K562 (cell line): ENCODE data around the gene CTNNB1.

Source experiments
- BACH1 ChIP-seq: fragments of 200-800 bp; sonication (Bioruptor generic); IDR thresholded peaks from 2 replicates; pipeline ENCODE4 v1.6.1; 2016; ENCODE audit warnings: missing genetic modification characterization, missing compliant biosample characterization
- CHCHD3 ChIP-seq: fragments of 250-450 bp; sonication (Bioruptor Pico); IDR thresholded peaks from 2 replicates; pipeline ENCODE4 v2.1.2; 2022; ENCODE audit warnings: mild to moderate bottlenecking
- CHD2 ChIP-seq: IDR thresholded peaks from 2 replicates; pipeline ENCODE4 v1.6.1; 2011; ENCODE audit warnings: low read depth, low read length
- GTF2F1 ChIP-seq: IDR thresholded peaks from 2 replicates; pipeline ENCODE4 v1.6.1; 2011; ENCODE audit warnings: low read depth, low read length, improper control_type of control experiment
- KAT7 ChIP-seq: sonication (generic); formaldehyde crosslinking; IDR thresholded peaks from 2 replicates; pipeline ENCODE4 v1.8.0; 2022; ENCODE audit warnings: missing genetic modification reagents, mild to moderate bottlenecking, borderline replicate concordance
- NR2C2 ChIP-seq, 2 experiments: fragments of 200-800 bp in 1 of 2; sonication (Bioruptor generic) in 1 of 2; sonication (generic) in 1 of 2; formaldehyde crosslinking in 1 of 2; IDR thresholded peaks; 2 replicates each; pipeline versions ENCODE4 v1.6.1 to v1.8.0; 2016 to 2022; ENCODE audit warnings: mild to moderate bottlenecking in 1 of 2, missing compliant biosample characterization in 1 of 2, missing genetic modification characterization in 1 of 2, missing genetic modification reagents in 1 of 2
- RCOR1 ChIP-seq, 2 experiments: IDR thresholded peaks; 2 replicates each; pipeline ENCODE4 v1.6.1; 2012; ENCODE audit warnings: low read depth in 2 of 2, low read length in 2 of 2, borderline replicate concordance in 1 of 2, improper control_type of control experiment in 1 of 2
- SFPQ ChIP-seq: fragments of 200-400 bp; formaldehyde crosslinking; IDR thresholded peaks from 2 replicates; pipeline ENCODE4 v1.6.1; 2017; ENCODE audit warnings: mild to moderate bottlenecking, low read depth, low read length, moderate library complexity
- SRSF9 ChIP-seq: fragments of 200-400 bp; formaldehyde crosslinking; IDR thresholded peaks from 2 replicates; pipeline ENCODE4 v1.6.1; 2017; ENCODE audit warnings: low read depth, low read length, borderline replicate concordance
- ZBTB2 ChIP-seq: fragments of 450-650 bp; IDR thresholded peaks from 2 replicates; pipeline ENCODE4 v1.6.1; 2016; ENCODE audit warnings: antibody characterized with exemption
- TF ChIP-seq, protein P1 (sequence below): sonication (generic); formaldehyde crosslinking; IDR thresholded peaks from 2 replicates; pipeline ENCODE4 v1.8.0; 2022; ENCODE audit warnings: missing genetic modification reagents, mild to moderate bottlenecking, borderline replicate concordance
- TF ChIP-seq, protein P2 (sequence below): sonication (generic); formaldehyde crosslinking; IDR thresholded peaks from 2 replicates; pipeline ENCODE4 v1.9.0; 2022; ENCODE audit warnings: mild to moderate bottlenecking, missing genetic modification reagents

- TF ChIP-seq, protein P1, sequence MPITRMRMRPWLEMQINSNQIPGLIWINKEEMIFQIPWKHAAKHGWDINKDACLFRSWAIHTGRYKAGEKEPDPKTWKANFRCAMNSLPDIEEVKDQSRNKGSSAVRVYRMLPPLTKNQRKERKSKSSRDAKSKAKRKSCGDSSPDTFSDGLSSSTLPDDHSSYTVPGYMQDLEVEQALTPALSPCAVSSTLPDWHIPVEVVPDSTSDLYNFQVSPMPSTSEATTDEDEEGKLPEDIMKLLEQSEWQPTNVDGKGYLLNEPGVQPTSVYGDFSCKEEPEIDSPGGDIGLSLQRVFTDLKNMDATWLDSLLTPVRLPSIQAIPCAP (CRISPR knock-in tag), result no peak
- TF ChIP-seq ZBTB2 (no peak), RCOR1 (IDR thresholded peaks at IDR 0.05; ENCODE audit: borderline replicate concordance in 1 of 2, low read depth in 2 of 2, low read length in 2 of 2) (no peak), NR2C2 (CRISPR knock-in tag; IDR thresholded peaks at IDR 0.05) (no peak), NR2C2 (tag; IDR thresholded peaks at IDR 0.05) (no peak), CHCHD3 (CRISPR knock-in tag) (no peak), BACH1 (no peak), GTF2F1 (no peak), CHD2 (no peak), SRSF9 (no peak), SFPQ (no peak), KAT7 (no peak)
- TF ChIP-seq, protein P2, sequence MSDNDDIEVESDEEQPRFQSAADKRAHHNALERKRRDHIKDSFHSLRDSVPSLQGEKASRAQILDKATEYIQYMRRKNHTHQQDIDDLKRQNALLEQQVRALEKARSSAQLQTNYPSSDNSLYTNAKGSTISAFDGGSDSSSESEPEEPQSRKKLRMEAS (CRISPR knock-in tag), result no peak
Measured at GRCh38 chr3:41186297-41186696, 13.0 kb upstream of the CTNNB1 start.
